Cardiac septum (tissue), 1 donor: ENCODE results near the gene CASZ1. TPM values are rescaled to one million over a fixed set of nuclear protein-coding genes. Genes with fewer than 3 reads are reported as not detected.
A peak's percentile ranks its signal among the peaks of the same experiment; 100 is the strongest.

Source experiments
- DNase-seq: peaks from one replicate; pipeline ENCODE4 v3.0.0-alpha.2; 2020; ENCODE audit warnings: low spot score
- intact Hi-C: fragments of 100-400 bp; cut with DNase I; formaldehyde crosslinking; loops from one replicate; pipeline ENCODE4 v1.14.0; 2022
- total RNA-seq: library from RNA; stranded (reverse); fragmentation: NEBNext Ultra II Directional; extraction: Animal tissue kit (Norgen Biotek cat#: 25700); gene quantifications from one replicate; pipeline ENCODE4 v1.2.1, GENCODE V29; 2021
- donor health status: DM: no; HTN: no; CAD: no.

Gene CASZ1
- total RNA-seq, 1 donor from 2014 or later = 82.0 TPM

DNA sequence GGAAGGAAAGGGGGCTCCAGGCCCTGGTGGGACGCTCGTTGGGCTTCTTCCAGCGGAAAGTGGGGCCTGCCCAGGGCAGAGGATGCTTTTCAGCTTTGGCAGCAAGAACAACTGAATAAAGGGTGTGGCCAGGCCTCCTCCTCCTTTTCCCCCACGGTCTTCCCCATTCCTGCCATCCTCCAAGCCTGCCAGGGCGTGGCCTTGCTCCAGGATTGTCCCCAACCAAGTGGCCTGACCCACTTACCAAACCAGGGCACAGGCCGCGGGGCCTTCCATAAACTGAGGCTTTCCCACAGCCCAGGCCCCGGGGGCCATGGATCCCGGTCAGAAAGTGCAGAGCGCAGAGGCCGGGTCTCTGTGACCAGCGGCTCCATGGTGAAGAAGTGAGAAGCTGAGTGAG lies 33.6 kb downstream of the CASZ1 start:
- intact Hi-C loops = no loop called here
- DNase-seq = no peak

DNA sequence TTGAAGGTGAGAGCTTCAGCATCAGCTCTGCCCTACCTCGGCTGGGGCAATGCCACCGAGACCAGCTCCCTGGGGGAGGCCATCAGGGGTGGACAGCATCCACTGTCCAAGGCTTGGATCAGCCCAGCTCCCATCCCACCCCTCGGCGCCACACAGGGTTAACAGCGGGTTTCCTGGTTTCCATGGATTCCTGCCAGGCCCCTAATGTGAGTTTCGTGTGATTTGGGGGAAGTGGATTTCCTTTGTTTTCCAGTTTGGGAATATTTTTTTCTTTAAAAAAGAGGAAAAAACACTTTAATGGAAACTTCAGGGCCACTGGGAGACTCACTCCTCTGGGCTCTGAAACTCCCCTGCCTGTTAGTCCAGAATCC lies 34.3 kb downstream of the CASZ1 start:
- intact Hi-C loops = no loop called here
- DNase-seq = no peak

DNA sequence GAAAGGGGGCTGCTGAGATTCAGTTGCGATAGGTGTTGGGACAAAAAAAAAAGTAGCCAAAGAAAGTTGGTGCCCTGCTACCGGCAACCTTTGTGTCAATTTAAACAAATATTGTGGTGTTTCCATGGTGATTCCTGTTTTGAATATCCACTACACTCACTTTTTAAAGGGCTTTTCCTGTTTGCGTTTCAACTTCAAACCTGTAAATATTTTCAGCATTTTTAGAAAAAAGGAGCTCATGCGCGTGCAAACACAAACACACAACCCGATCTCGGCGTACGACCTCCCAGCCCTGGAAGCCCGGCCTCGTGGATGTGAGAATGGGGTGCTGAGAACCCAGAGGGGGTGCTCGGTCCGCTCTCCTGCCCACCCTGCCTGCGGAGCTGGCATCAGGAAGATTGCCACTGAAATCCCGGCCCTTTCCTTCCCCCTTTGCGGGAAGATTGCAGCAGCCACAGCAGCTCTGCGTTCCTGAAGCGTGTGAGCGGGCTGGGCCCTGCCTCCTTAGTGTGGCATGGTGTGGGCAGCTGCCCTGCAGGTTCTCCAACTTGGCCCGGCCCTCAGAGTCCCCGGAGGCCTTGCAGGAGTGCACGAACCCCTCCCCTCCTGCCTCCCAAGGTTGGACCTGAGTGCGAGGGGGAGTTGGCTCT lies 34.8 kb downstream of the CASZ1 start:
- intact Hi-C loops = no loop called here
- DNase-seq = no peak

DNA sequence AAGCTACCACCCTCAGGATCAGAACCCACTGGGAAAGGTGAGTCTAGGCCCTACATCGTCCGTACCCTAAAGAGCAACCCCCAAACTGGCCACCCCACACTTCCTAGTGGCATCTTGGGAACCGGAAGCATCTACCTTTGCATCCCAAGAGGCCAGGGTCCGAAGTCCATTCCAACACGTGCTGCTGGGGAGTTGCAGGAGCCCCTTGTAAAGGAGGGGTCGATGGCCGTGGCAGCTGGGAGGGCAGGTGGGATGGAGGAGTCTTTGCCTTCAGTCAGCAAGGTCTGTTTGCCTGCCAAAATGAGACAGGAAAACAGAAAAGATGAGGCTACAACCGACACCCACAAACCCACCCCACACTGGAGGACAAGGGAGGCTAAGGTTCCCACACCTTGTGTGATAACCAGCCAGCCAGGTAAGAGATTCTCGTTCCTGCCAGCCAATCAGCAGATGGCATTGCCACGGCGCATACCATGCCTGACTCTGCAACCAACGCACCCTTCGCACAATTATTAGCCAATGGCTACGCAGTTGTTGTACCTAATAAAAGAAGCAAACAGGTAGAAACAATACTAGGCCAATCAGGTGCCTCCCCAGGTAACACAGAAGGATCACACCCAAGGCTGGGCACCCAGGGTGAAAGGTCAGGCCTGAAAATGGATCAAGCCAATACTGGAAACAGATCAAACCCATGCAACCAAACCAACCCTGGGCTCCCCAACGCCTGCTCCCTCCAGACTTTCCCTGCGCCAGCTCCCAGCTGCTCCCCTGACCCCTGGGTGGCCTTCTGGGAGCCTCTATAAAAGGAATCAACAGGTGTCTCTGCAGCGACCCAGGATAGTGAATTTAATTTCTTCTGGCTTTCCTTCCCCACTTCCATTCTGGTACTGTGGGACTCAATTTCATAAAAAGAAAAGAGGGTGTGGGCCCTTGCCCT lies 35.6 kb downstream of the CASZ1 start:
- intact Hi-C loops = no loop called here
- no peak for DNase-seq

- intact Hi-C loops = no loop called here
- DNase-seq = no peak
Measured at GRCh38 chr1:10759413-10760200, 36.8 kb downstream of the CASZ1 start.

GRCh38 chr1:10756842-10757241 lies 39.6 kb downstream of the CASZ1 start:
- no peak for DNase-seq
- intact Hi-C loops = no loop called here

DNA sequence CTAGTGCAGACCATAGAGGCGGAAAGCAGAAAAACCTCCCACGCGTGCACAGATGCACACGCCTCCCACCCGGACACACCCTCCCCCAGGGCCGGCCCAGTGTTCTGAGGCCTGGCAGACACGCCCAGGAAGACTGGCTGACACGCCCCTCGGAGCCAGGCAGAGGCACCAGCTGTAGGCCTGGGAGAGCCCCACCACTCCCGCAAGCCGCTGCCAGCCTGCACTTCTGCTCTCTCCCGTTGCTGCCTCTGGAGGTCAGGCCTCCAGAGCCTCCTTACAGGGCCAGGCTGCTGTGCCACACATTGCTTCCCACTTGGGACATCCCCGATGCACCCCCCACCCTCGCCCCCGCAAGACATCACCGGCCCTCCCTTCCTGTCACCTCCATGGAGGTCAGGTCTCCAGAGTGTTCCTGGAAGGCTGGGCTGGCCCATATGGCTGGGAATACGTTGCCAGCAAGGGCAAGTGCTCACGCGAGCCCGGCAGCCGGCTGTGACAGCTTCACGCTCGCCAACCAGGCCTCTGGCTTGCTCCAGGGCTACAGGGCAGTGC lies 40.4 kb downstream of the CASZ1 start:
- DNase-seq = peak; percentile 86
- intact Hi-C loops = no loop called here

DNA sequence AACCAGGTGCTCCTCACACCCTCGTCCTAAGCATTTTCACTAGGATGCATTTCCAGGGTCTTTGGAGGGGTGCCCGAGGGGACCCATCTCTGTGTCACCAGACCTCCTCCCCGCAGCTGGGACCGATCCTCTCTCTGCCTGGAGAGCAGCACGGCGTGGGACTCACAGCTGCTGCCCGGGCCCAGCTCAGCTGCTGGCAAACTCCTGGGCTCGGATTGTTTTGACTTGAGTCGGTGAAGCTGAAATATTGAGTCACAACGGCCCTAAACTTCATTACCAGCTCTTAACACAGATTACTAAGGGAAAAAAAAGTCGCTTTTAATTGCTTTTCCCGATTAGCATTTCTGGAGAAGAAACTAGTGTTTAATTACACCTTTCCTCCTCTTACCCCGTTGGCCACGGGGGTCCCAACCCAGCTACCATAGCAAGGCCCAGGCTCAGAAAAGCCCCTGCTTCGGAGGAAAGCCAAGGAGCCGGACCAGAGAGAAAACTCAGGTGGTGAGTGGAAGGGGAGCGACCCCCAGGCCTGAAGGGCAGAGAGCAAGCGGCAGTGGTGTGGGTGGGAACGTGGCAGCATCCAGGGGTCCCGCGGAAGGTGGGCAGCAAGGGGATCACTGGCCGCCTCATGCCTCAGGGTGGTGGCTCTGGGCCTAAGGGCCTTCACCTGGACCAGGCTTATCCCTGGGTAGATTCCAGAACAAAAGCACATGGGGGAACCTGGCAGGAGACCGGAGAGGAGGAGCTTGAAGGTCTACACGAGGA lies 41.7 kb downstream of the CASZ1 start:
- no peak for DNase-seq
- intact Hi-C loops = no loop called here

- intact Hi-C loops = no loop called here
- no peak for DNase-seq
Measured at GRCh38 chr1:10753299-10753698, 43.1 kb downstream of the CASZ1 start.

DNA sequence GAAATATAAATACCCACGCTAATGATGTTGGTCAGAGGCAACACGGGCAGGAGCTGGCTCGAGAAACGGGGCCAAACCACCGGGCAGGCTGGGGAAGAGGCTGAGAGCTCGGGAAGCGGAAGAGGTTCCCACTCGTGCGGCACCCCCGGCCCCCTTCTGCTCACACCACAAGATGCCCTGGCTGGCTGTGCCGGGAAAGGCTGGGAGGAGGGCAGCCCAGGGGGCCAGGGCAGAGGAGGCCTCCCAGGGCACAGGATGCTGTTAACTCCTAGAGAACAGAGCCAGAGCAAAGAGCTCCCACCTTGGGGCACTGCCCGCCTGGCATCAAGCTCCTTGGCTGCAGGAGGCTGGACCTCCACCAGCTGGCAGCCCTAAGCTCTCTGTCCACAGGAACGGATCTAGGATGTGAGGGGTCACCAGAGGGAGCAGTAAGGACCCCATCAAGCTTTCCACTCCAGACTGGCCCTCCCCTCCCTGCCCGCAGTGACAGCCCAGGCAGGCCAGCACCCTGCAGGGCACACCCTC lies 44.8 kb downstream of the CASZ1 start:
- no peak for DNase-seq
- intact Hi-C loops = no loop called here

- DNase-seq = no peak
- intact Hi-C loops = no loop called here
Measured at GRCh38 chr1:10751160-10751559, 45.3 kb downstream of the CASZ1 start.

- intact Hi-C loops = no loop called here
Measured at GRCh38 chr1:10745886-10746455, 50.5 kb downstream of the CASZ1 start.

GRCh38 chr1:10745383-10745782 lies 51.1 kb downstream of the CASZ1 start:
- DNase-seq = no peak
- intact Hi-C loops = no loop called here

More at GRCh38 chr1:10745886-10746455, 50.5 kb downstream of the CASZ1 start:
- no peak for DNase-seq

- intact Hi-C loops = no loop called here
- DNase-seq = no peak
Measured at GRCh38 chr1:10744654-10745238, 51.7 kb downstream of the CASZ1 start.

DNA sequence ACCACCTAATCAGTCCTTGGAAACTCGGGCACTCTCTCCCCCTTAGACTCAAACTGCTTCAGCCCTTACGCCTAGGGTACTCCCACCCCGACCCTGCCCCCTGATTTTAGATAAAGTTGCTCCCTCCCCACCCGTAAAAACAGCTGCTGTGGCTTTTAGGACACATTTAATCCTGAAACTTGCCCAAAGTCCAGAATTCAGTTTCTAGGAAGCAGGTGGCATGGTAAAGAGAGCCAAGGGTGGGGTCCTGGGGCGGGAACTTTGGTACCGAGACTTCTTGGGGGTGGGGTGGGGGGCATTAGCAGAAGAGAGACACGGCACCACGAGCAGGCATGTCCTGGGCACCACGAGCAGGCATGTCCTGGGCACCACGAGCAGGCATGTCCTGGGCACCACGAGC lies 52.4 kb downstream of the CASZ1 start:
- intact Hi-C loops = no loop called here

DNA sequence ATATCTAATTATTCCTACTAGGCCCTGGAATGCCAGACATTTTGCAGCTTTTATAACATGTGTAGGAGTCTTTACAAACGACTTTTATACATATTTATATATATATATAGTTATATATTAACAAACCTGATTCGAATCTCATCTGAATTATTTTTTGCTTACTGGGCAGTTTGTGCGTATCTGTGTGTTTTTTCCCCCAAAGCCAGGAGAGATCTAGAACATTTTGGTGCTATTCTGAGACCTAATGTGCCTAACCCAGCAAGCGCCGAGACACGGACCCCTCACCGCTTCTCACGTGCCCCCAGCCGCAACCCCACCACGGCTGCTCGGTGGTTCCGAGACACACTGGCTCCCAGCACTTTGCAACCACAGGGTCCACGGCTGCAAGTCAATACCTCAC lies 54.8 kb downstream of the CASZ1 start:
- intact Hi-C loops = no loop called here

More for the DNA sequence above, 52.4 kb downstream of the CASZ1 start:
- DNase-seq = no peak

GRCh38 chr1:10740123-10740522 lies 56.3 kb downstream of the CASZ1 start:
- intact Hi-C loops = no loop called here
- DNase-seq = no peak

More for the DNA sequence above, 54.8 kb downstream of the CASZ1 start:
- no peak for DNase-seq

DNA sequence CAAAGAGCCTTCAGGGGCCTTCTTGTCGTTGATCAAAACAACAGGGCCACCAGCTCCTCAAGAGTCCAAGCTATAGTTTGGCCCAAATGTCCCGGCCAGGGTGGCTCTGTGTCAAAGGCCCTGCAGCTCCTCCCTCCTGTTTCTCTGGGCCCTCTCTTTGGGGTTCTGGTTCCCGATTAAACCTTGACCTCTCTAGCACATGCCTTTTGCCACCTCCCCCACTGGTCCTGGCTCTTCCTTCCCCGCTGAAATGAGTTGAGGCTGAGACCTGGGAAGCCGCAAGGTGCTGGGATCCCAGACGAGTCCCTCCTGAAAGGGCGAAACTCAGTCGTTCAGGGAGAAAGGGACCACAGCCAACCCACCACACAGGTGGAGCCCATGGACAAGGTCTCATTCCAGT lies 56.9 kb downstream of the CASZ1 start:
- intact Hi-C loops = loop anchor here (5.0 kb wide), 1 partner anchor 48 kb away; no protein-coding TSS in a partner anchor
- DNase-seq = no peak
